Mesothelial cell of epicardium (in vitro differentiated cells): ENCODE data around the gene ITGAE. TPM values are rescaled to one million over a fixed set of nuclear protein-coding genes. Genes with fewer than 3 reads are reported as not detected.
A peak's percentile ranks its signal among the peaks of the same experiment; 100 is the strongest.
"Not testable (repeated sequence)": the region's sequence is repeated elsewhere in the genome, so short reads cannot be mapped to it uniquely, and the experiment has no call there.

Experiments used
- DNase-seq, 2 experiments: peaks; one replicate each; pipeline ENCODE4 v3.0.0; 2021; ENCODE audit warnings: low spot score in 2 of 2; ENCODE audit not compliant: unreplicated experiment in 2 of 2
- H3K27ac Mint-ChIP-seq: 2 replicates; pipeline ENCODE4 v1.8.0; 2021; ENCODE audit warnings: mixed read lengths
- H3K27me3 Mint-ChIP-seq: 2 replicates; pipeline ENCODE4 v1.8.0; 2021; ENCODE audit warnings: low read depth, mixed read lengths
- H3K36me3 Mint-ChIP-seq: 2 replicates; pipeline ENCODE4 v1.8.0; 2021; ENCODE audit warnings: mixed read lengths
- H3K4me1 Mint-ChIP-seq: 2 replicates; pipeline ENCODE4 v1.8.0; 2021; ENCODE audit warnings: mixed read lengths
- H3K4me3 Mint-ChIP-seq: 2 replicates; pipeline ENCODE4 v1.8.0; 2021; ENCODE audit warnings: mild to moderate bottlenecking, moderate library complexity, mixed read lengths
- H3K9me3 Mint-ChIP-seq: 2 replicates; pipeline ENCODE4 v1.8.0; 2021; ENCODE audit warnings: mixed read lengths
- total RNA-seq: library from RNA; stranded (reverse); gene quantifications from 3 replicates; pipeline ENCODE4 v1.2.1, GENCODE V29; 2021
- TF ChIP-seq, protein P1 (sequence below): fragments of 200-600 bp; sonication (generic); IDR thresholded peaks from one replicate; pipeline ENCODE4 v1.5.0; 2021; ENCODE audit warnings: antibody characterized with exemption; ENCODE audit not compliant: unreplicated experiment

Gene ITGAE
- total RNA-seq, 1 donor from 2014 or later: 20.4 TPM

DNA sequence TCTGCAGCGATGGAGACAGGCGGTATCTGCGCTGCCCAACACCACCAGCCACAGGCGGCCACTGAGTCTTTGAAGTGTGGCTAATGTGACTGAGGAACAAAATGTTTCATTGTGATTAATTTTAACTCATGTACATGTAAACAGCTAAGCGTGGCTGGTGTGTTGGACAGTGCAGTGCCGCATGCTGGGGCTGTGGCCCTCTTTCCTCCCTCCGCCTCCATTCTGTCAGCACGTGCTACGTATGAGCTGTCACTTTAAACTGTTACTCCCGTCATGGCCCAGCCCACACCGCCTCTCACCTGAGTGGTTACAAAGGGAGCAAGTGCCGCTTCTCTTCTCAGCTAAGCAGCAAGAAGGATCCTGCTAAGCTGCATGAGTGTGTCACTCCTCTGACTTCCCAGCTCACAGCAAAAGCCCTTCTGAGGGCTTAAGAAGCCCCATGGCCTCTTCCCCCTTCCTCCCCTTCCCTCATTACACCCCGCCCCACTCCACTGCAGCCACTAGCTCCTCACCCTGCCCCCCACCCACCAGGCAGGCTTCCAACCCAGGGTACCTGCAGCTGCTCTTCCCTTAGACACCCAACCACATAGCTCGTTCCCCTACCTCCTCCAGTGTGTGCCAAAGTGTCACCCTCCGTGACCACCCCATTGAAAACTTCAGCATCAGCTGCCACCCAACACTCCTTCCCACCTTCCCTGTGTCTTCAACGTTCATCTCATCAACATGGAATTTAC lies 62.3 kb downstream of the ITGAE start:
- no peak overlapping the region for H3K27ac Mint-ChIP-seq
- TF ChIP-seq, protein P1, sequence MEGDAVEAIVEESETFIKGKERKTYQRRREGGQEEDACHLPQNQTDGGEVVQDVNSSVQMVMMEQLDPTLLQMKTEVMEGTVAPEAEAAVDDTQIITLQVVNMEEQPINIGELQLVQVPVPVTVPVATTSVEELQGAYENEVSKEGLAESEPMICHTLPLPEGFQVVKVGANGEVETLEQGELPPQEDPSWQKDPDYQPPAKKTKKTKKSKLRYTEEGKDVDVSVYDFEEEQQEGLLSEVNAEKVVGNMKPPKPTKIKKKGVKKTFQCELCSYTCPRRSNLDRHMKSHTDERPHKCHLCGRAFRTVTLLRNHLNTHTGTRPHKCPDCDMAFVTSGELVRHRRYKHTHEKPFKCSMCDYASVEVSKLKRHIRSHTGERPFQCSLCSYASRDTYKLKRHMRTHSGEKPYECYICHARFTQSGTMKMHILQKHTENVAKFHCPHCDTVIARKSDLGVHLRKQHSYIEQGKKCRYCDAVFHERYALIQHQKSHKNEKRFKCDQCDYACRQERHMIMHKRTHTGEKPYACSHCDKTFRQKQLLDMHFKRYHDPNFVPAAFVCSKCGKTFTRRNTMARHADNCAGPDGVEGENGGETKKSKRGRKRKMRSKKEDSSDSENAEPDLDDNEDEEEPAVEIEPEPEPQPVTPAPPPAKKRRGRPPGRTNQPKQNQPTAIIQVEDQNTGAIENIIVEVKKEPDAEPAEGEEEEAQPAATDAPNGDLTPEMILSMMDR: no peak
- no peaks in the 10 kb centered on the region for H3K36me3 Mint-ChIP-seq
- DNase-seq: no peak
- peaks cover 14% of the 10 kb centered on the region for H3K4me1 Mint-ChIP-seq
- peaks cover 4% of the 10 kb centered on the region for H3K27me3 Mint-ChIP-seq
- H3K4me3 Mint-ChIP-seq: no peak overlapping the region
- no peaks in the 10 kb centered on the region for H3K9me3 Mint-ChIP-seq

DNA sequence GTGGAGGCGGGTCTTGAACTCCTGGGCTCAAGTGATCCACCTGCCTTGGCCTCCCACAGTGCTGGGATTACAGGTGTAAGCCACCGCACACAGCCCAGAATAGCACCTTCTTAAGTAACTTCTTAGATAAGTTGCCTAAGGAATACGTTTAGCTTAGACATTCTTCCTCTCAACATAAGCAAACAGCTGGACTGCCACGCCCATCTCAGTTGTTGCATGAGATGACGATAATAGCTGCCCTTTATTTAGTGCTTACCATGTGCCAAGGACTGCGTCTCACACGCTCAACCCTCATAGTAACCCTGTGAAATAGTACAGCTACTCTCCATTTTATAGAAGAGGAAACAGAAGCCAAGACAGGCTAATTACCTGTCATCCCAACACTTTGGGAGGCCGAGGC lies 65.5 kb downstream of the ITGAE start:
- TF ChIP-seq, protein P1: no peak
- Mint-ChIP-seq H3K9me3 (no peaks in the 10 kb centered on the region), H3K4me3 (no peak overlapping the region), H3K27ac (no peak overlapping the region), H3K36me3 (no peaks in the 10 kb centered on the region), H3K4me1 (peaks cover 18% of the 10 kb centered on the region), H3K27me3 (peaks cover 4% of the 10 kb centered on the region)
- no peak for DNase-seq

DNA sequence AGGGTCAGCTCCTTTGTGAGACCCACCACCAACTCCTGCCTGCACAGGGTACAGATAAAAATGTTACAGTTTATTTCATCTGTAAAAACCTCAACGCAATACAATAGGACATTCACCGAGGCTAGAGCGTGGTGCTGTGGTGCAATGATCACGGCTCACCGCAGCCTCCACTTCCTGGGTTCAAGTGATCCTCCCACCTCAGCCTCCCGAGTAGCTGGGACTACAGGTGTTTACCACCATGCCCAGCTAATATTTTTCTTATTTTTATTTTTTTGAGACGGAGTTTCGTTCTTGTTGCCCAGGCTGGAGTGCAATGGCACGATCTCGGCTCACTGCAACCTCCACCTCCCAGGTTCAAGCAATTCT lies 66.1 kb downstream of the ITGAE start:
- H3K27me3 Mint-ChIP-seq, H3K9me3 Mint-ChIP-seq, DNase-seq, H3K27ac Mint-ChIP-seq, H3K4me3 Mint-ChIP-seq, H3K36me3 Mint-ChIP-seq: not testable (repeated sequence)
- peaks cover 18% of the 10 kb centered on the region for H3K4me1 Mint-ChIP-seq

DNA sequence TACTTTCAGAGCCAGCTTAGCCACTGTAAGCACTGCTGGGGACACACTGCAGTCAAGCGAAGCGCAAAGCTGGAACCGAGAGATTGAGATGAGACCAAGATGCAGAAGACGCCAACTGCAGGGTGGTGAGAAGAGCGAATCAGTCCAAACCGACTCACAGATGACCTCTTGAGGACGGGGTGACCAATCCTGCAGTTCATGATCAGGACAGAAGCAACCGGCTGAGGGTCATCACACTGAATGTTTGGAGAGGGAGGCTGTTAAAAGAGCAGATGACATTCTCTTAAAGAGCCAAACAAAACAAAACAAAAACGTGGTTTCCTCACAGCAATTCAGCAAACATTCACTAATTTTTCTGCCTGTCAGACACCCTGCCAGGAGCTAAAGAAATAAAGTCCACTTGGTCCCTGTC lies 68.8 kb downstream of the ITGAE start:
- H3K27ac Mint-ChIP-seq: no peak overlapping the region
- H3K27me3 Mint-ChIP-seq: peaks cover 3% of the 10 kb centered on the region
- no peaks in the 10 kb centered on the region for H3K9me3 Mint-ChIP-seq
- H3K4me3 Mint-ChIP-seq: no peak overlapping the region
- peaks cover 4% of the 10 kb centered on the region for H3K4me1 Mint-ChIP-seq
- DNase-seq: no peak
- TF ChIP-seq, protein P1: no peak
- H3K36me3 Mint-ChIP-seq: peaks cover 3% of the 10 kb centered on the region

DNA sequence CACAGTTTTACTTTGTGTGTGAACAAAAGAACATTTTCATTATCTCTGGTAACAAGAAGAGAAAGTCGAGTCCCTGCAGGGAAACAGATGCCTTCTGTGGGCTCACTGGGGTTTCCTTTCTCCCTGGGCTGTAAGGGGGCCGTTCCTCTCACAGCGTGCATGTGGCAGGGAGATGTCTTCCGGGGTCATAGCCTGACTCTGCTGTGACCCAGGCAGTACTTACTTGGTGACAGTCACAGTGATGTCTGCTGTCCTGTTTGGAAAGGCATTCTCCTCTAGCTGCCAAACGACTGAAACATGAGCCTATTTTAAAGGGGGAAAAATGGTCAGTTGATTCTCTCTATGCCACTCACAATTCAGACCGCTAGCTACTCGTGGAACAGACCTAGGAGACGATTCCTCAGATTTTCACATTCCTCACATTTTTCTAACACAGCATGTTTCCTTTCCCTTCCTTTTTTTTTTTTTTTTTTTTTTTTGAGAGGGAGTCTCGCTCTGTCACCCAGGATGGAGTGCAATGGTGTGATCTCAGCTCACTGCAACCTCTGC lies 70.0 kb downstream of the ITGAE start:
- DNase-seq: no peak
- H3K27ac Mint-ChIP-seq: peak overlapping the region; percentile 61
- no peak overlapping the region for H3K4me3 Mint-ChIP-seq
- peaks cover 9% of the 10 kb centered on the region for H3K36me3 Mint-ChIP-seq
- no peaks in the 10 kb centered on the region for H3K27me3 Mint-ChIP-seq
- H3K9me3 Mint-ChIP-seq: no peaks in the 10 kb centered on the region
- peaks cover 4% of the 10 kb centered on the region for H3K4me1 Mint-ChIP-seq
- TF ChIP-seq, protein P1: no peak

DNA sequence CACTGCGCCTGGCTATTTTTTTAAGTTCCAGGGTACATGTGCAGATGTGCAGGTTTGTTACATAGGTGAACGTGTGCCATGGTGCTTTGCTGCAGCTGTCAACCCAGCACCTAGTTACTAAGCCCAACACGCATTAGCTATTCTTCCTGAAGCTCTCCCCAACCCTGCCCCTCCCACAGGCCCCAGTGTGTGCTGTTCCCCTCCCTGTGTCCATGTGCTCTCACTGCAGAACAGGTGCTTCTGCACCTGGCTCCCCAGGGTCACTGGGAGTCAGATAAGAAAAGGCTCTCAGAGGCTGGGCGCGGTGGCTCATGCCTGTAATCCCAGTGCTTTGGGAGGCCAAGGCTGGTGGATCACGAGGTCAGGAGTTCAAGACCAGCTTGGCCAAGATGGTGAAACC lies 71.1 kb downstream of the ITGAE start:
- H3K27ac Mint-ChIP-seq: no peak overlapping the region
- H3K4me3 Mint-ChIP-seq: no peak overlapping the region
- peaks cover 7% of the 10 kb centered on the region for H3K4me1 Mint-ChIP-seq
- TF ChIP-seq, protein P1: no peak
- H3K36me3 Mint-ChIP-seq: peaks cover 9% of the 10 kb centered on the region
- H3K27me3 Mint-ChIP-seq: no peaks in the 10 kb centered on the region
- no peaks in the 10 kb centered on the region for H3K9me3 Mint-ChIP-seq
- no peak for DNase-seq

DNA sequence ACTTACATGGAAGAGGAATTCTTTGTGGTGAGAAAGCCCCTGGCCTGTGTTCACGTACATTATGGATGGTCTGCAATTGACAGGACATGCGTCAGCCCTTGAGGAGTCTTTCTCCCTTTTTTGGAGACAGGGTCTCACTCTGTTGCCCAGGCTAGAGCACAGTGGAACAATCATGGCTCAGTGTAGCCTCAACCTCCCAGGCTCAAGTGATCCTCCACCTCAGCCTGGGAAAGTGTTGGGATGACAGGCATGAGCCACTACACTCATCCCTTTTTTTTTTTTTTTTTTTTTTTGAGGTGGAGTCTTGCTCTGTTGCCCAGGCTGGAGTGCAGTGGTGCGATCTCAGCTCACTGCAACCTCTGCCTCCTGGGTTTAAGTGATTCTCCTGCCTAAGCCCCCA lies 72.9 kb downstream of the ITGAE start:
- not testable (repeated sequence) for H3K27ac Mint-ChIP-seq, H3K9me3 Mint-ChIP-seq, DNase-seq, H3K4me3 Mint-ChIP-seq, H3K27me3 Mint-ChIP-seq, H3K36me3 Mint-ChIP-seq
- H3K4me1 Mint-ChIP-seq: peaks cover 13% of the 10 kb centered on the region
